Fibroblast of upper back skin (primary cell): ENCODE results near the gene NPIPB8.
"Not testable (repeated sequence)": the region's sequence is repeated elsewhere in the genome, so short reads cannot be mapped to it uniquely, and the experiment has no call there.

Experiments
- DNase-seq: peaks from one replicate; pipeline ENCODE4 v3.0.0-alpha.2; 2013

The NPIPB8 gene

GRCh38 chr16:28637765-28638164 lies at the start of gene NPIPB8:
TSS of gene NPIPB8 (plus strand) at chr16:28638065. CDS start at chr16:28638361, 296 bp downstream.
- DNase-seq: not testable (repeated sequence)

- DNase-seq: no peak
Measured at GRCh38 chr16:28589069-28589468, 48.8 kb upstream of the NPIPB8 start.

- no peak for DNase-seq
Measured at GRCh38 chr16:28589930-28590329, 47.9 kb upstream of the NPIPB8 start.

GRCh38 chr16:28590384-28591340 lies 47.2 kb upstream of the NPIPB8 start:
- DNase-seq: no peak

- no peak for DNase-seq
Measured at GRCh38 chr16:28591355-28591754, 46.5 kb upstream of the NPIPB8 start.

- no peak for DNase-seq
Measured at GRCh38 chr16:28592511-28592910, 45.4 kb upstream of the NPIPB8 start.

- no peak for DNase-seq
Measured at GRCh38 chr16:28592979-28593553, 44.8 kb upstream of the NPIPB8 start.

GRCh38 chr16:28595451-28595850 lies 42.4 kb upstream of the NPIPB8 start:
- not testable (repeated sequence) for DNase-seq

- DNase-seq: no peak
Measured at GRCh38 chr16:28596115-28596630, 41.7 kb upstream of the NPIPB8 start.

- DNase-seq: no peak
Measured at GRCh38 chr16:28596840-28597691, 40.8 kb upstream of the NPIPB8 start, which contains the start of gene SULT1A2. TSS of gene SULT1A2 (minus strand) at chr16:28597050. CDS start at chr16:28595930, 1,120 bp downstream.

- DNase-seq: no peak
Measured at GRCh38 chr16:28597692-28598261, 40.1 kb upstream of the NPIPB8 start.

GRCh38 chr16:28599377-28600285 lies 38.2 kb upstream of the NPIPB8 start:
- not testable (repeated sequence) for DNase-seq

- not testable (repeated sequence) for DNase-seq
Measured at GRCh38 chr16:28600965-28601364, 36.9 kb upstream of the NPIPB8 start.

- not testable (repeated sequence) for DNase-seq
Measured at GRCh38 chr16:28601589-28601988, 36.3 kb upstream of the NPIPB8 start.

GRCh38 chr16:28602062-28602461 lies 35.8 kb upstream of the NPIPB8 start:
- DNase-seq: not testable (repeated sequence)

- no peak for DNase-seq
Measured at GRCh38 chr16:28602529-28602928, 35.3 kb upstream of the NPIPB8 start.

GRCh38 chr16:28603381-28604185 lies 34.3 kb upstream of the NPIPB8 start:
- no peak for DNase-seq

GRCh38 chr16:28604186-28604565 lies 33.7 kb upstream of the NPIPB8 start:
- no peak for DNase-seq

- DNase-seq: no peak
Measured at GRCh38 chr16:28606291-28607115, 31.4 kb upstream of the NPIPB8 start.
